Activated T-helper 1 cell treated with anti-CD3 and anti-CD28 coated beads, Interleukin-12 subunit alpha, Interleukin-12 subunit beta, Interleukin-2, Interleukin-4 antibody, amounts not matched to agents 30 ng/mL and 10 ng/mL and 1 ng/mL, durations not matched to agents 14 hours and 24 hours and 36 hours (primary cell): ENCODE results near the gene BBS7. TPM values are rescaled to one million over a fixed set of nuclear protein-coding genes. Genes with fewer than 3 reads are reported as not detected.

ENCODE experiments used
- DNase-seq: peaks from one replicate; pipeline ENCODE4 v3.0.0; 2021; ENCODE audit warnings: low spot score
- H3K27ac Mint-ChIP-seq: one replicate; pipeline ENCODE4 v1.8.0; 2021; ENCODE audit warnings: mild to moderate bottlenecking, mixed read lengths
- H3K27me3 Mint-ChIP-seq: one replicate; pipeline ENCODE4 v1.8.0; 2022; ENCODE audit warnings: mild to moderate bottlenecking, moderate library complexity, mixed read lengths; ENCODE audit not compliant: insufficient read depth
- H3K36me3 Mint-ChIP-seq: one replicate; pipeline ENCODE4 v1.8.0; 2021; ENCODE audit warnings: low read depth, mixed read lengths
- H3K4me1 Mint-ChIP-seq: one replicate; pipeline ENCODE4 v1.8.0; 2021; ENCODE audit warnings: low read depth, mixed read lengths
- H3K4me3 Mint-ChIP-seq: one replicate; pipeline ENCODE4 v1.8.0; 2021; ENCODE audit warnings: mild to moderate bottlenecking, moderate library complexity, mixed read lengths
- H3K9me3 Mint-ChIP-seq: one replicate; pipeline ENCODE4 v1.8.0; 2021; ENCODE audit warnings: mixed read lengths
- intact Hi-C: fragments of 100-400 bp; cut with micrococcal nuclease; formaldehyde crosslinking; loops from one replicate; pipeline ENCODE4 v1.15.1; 2024
- total RNA-seq: library from RNA; stranded (reverse); gene quantifications from 2 replicates; pipeline ENCODE4 v1.2.3, GENCODE V29; 2022

Gene BBS7
- total RNA-seq, 1 donor from 2014 or later = 20.2 TPM

DNA sequence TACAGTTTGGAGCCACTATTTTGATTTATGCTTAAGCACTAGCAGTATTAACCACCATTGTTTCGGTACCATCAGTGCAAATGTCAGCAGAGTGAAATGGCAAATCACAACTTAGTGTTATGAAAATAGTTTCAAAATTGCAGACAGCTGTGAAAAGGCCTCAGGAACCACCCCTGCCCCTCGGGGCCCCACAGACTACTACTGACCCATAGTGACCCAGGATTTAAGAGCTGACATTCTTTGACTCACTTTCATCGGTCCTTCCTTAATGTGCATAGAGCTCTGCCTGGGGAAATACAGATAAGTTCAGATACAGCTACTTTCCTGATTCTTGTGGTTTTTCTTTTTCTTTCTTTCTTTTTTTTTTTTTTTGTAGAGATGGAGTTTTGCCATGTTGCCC is 3.3 kb upstream of the BBS7 start:
- Mint-ChIP-seq H3K4me1 (peaks cover 19% of the 10 kb centered on the region), H3K27me3 (peaks cover 31% of the 10 kb centered on the region), H3K27ac (no peak overlapping the region), H3K9me3 (no peaks in the 10 kb centered on the region), H3K4me3 (no peak overlapping the region), H3K36me3 (no peaks in the 10 kb centered on the region)
- DNase-seq = no peak
- intact Hi-C loops = loop anchor here (5.0 kb wide), 1 partner anchor 176 kb away; the partner anchor contains the start of gene ANXA5

GRCh38 chr4:121863799-121864198 is 6.5 kb downstream of the BBS7 start:
- H3K4me3 Mint-ChIP-seq = no peak overlapping the region
- no peaks in the 10 kb centered on the region for H3K27me3 Mint-ChIP-seq
- H3K36me3 Mint-ChIP-seq = peaks cover 26% of the 10 kb centered on the region
- intact Hi-C loops = no loop called here
- H3K4me1 Mint-ChIP-seq = peaks cover 6% of the 10 kb centered on the region
- no peaks in the 10 kb centered on the region for H3K9me3 Mint-ChIP-seq
- no peak for DNase-seq
- no peak overlapping the region for H3K27ac Mint-ChIP-seq

- H3K4me3 Mint-ChIP-seq = no peak overlapping the region
- peaks cover 18% of the 10 kb centered on the region for H3K36me3 Mint-ChIP-seq
- H3K27me3 Mint-ChIP-seq = no peaks in the 10 kb centered on the region
- H3K4me1 Mint-ChIP-seq = no peaks in the 10 kb centered on the region
- H3K9me3 Mint-ChIP-seq = no peaks in the 10 kb centered on the region
- H3K27ac Mint-ChIP-seq = no peak overlapping the region
- intact Hi-C loops = no loop called here
- no peak for DNase-seq
Measured at GRCh38 chr4:121861426-121861825, 8.8 kb downstream of the BBS7 start.

- DNase-seq = no peak
- Mint-ChIP-seq H3K4me1 (no peaks in the 10 kb centered on the region), H3K9me3 (no peaks in the 10 kb centered on the region), H3K27me3 (no peaks in the 10 kb centered on the region), H3K4me3 (no peak overlapping the region), H3K36me3 (peaks cover 8% of the 10 kb centered on the region), H3K27ac (no peak overlapping the region)
- intact Hi-C loops = no loop called here
Measured at GRCh38 chr4:121860121-121860520, 10.2 kb downstream of the BBS7 start.

DNA sequence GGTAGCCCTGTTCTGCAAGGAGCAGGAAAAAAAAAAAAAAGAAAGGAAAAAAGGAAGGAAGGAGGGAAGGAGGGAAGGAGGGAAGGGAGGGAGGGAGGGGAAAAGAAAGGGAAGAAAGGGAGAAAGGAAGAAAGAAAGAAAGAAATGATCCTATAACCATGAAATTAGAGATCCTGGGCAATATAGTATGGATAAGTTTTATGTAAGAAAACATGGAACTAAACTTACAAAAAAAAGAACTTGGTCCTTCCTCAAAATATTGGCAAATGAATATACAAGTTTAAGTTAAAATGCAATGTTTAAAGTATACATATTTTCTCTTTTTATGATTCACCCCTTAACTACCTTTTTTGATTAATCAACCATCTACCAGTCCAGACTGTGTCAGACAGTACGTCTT is 18.9 kb downstream of the BBS7 start:
- peaks cover 8% of the 10 kb centered on the region for H3K36me3 Mint-ChIP-seq
- DNase-seq = no peak
- H3K4me1 Mint-ChIP-seq = no peaks in the 10 kb centered on the region
- no peak overlapping the region for H3K27ac Mint-ChIP-seq
- intact Hi-C loops = no loop called here
- no peaks in the 10 kb centered on the region for H3K27me3 Mint-ChIP-seq
- H3K4me3 Mint-ChIP-seq = no peak overlapping the region
- H3K9me3 Mint-ChIP-seq = no peaks in the 10 kb centered on the region

DNA sequence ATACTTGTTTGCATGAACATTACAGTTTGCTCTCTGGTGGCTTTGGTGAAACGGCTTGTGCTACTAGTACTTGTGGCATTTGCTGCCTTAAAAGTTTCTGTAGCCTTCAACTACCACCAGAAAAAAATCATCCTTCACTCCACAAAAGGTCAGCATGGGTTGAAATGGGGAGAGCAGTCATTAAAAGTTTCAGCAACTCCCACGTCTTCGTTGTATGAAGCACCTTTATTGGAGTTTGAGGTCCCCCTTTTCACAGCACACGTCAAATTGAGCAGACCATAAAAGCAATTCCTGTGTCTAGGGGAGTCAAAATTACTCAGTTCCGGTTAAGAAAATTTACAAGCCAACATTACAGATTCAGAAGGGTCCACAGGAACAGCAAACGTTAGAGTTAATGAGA is 23.6 kb downstream of the BBS7 start:
- Mint-ChIP-seq H3K9me3 (no peaks in the 10 kb centered on the region), H3K4me1 (no peaks in the 10 kb centered on the region), H3K36me3 (peaks cover 17% of the 10 kb centered on the region), H3K27ac (no peak overlapping the region), H3K4me3 (no peak overlapping the region), H3K27me3 (no peaks in the 10 kb centered on the region)
- intact Hi-C loops = no loop called here
- no peak for DNase-seq

GRCh38 chr4:121842862-121843261 is 27.4 kb downstream of the BBS7 start:
- Mint-ChIP-seq H3K36me3 (peaks cover 28% of the 10 kb centered on the region), H3K27me3 (no peaks in the 10 kb centered on the region), H3K4me1 (no peaks in the 10 kb centered on the region), H3K9me3 (no peaks in the 10 kb centered on the region), H3K4me3 (no peak overlapping the region), H3K27ac (no peak overlapping the region)
- DNase-seq = no peak
- intact Hi-C loops = no loop called here

GRCh38 chr4:121838136-121838535 is 32.1 kb downstream of the BBS7 start:
- intact Hi-C loops = no loop called here
- no peak for DNase-seq
- no peaks in the 10 kb centered on the region for H3K4me1 Mint-ChIP-seq
- no peak overlapping the region for H3K27ac Mint-ChIP-seq
- no peaks in the 10 kb centered on the region for H3K27me3 Mint-ChIP-seq
- peaks cover 22% of the 10 kb centered on the region for H3K36me3 Mint-ChIP-seq
- H3K9me3 Mint-ChIP-seq = no peaks in the 10 kb centered on the region
- H3K4me3 Mint-ChIP-seq = no peak overlapping the region

DNA sequence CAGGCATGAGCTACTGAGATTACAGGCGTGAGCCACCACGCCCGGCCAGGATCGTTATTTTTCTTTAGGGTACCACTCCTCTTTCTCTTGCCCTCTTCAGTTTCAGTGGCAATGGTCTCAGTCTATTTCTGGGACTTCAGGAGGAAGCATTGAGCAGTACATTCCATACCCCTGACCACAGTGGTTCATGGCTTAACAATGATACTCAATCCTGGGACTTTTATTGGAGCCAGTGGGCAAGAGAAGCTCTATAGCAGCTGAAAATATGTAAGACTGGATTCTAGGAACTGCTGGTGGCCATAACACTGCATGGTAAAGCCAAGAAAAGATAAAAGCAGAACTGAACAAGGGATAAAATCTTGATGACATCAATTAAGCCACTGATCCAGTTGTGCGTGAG is 40.8 kb downstream of the BBS7 start:
- intact Hi-C loops = no loop called here
- DNase-seq = no peak
- Mint-ChIP-seq H3K9me3 (no peaks in the 10 kb centered on the region), H3K4me1 (no peaks in the 10 kb centered on the region), H3K27ac (no peak overlapping the region), H3K4me3 (no peak overlapping the region), H3K36me3 (peaks cover 3% of the 10 kb centered on the region), H3K27me3 (no peaks in the 10 kb centered on the region)

GRCh38 chr4:121827853-121828252 is 42.4 kb downstream of the BBS7 start:
- intact Hi-C loops = no loop called here
- Mint-ChIP-seq H3K4me1 (peaks cover 9% of the 10 kb centered on the region), H3K4me3 (no peak overlapping the region), H3K9me3 (no peaks in the 10 kb centered on the region), H3K27me3 (no peaks in the 10 kb centered on the region), H3K27ac (no peak overlapping the region), H3K36me3 (peaks cover 3% of the 10 kb centered on the region)
- DNase-seq = no peak

GRCh38 chr4:121824950-121825349 is 45.3 kb downstream of the BBS7 start:
- DNase-seq = no peak
- intact Hi-C loops = loop anchor here (1.0 to 5.0 kb wide), 5 partner anchors 45 to 1098 kb away; partner anchors contain the start of genes ANXA5, BBS12, BBS7 and NUDT6
- H3K4me3 Mint-ChIP-seq = peak overlapping the region; percentile 47
- H3K36me3 Mint-ChIP-seq = peaks cover 20% of the 10 kb centered on the region
- H3K9me3 Mint-ChIP-seq = no peaks in the 10 kb centered on the region
- H3K4me1 Mint-ChIP-seq = peaks cover 34% of the 10 kb centered on the region
- H3K27ac Mint-ChIP-seq = no peak overlapping the region
- H3K27me3 Mint-ChIP-seq = no peaks in the 10 kb centered on the region

DNA sequence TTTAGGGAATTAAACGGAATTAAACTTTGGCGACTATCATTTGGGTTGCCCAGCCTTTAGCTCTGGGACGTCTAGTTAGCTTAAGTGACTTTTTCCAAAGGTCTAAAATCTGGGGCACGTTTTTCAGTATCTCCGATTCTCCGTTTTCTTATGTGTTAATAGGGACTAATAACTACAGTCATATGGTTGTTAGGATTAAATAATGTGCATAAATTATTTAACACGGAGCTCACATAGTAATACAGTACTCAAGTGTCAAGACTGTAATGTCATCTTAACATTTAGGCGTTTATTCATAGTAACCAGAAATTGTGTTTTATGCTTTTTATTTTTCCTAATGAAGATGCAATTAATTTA is 46.1 kb downstream of the BBS7 start:
- peaks cover 24% of the 10 kb centered on the region for H3K36me3 Mint-ChIP-seq
- intact Hi-C loops = loop anchor here (1.0 to 5.0 kb wide), 5 partner anchors 46 to 1099 kb away; partner anchors contain the start of genes ANXA5, BBS12, BBS7 and NUDT6
- H3K4me1 Mint-ChIP-seq = peaks cover 40% of the 10 kb centered on the region
- peak overlapping the region; percentile 91 for H3K27ac Mint-ChIP-seq
- H3K4me3 Mint-ChIP-seq = peak overlapping the region; percentile 94
- H3K27me3 Mint-ChIP-seq = no peaks in the 10 kb centered on the region
- no peaks in the 10 kb centered on the region for H3K9me3 Mint-ChIP-seq
- DNase-seq = no peak

- intact Hi-C loops = loop anchor here (1.0 to 5.0 kb wide), 6 partner anchors 47 to 1099 kb away; partner anchors contain the start of genes ANXA5, BBS12, BBS7 and BLTP1
- Mint-ChIP-seq H3K36me3 (peaks cover 28% of the 10 kb centered on the region), H3K4me3 (peak within 1 kb of the TSS; percentile 94), H3K4me1 (peaks cover 45% of the 10 kb centered on the region), H3K9me3 (no peaks in the 10 kb centered on the region), H3K27me3 (no peaks in the 10 kb centered on the region), H3K27ac (peak within 1 kb of the TSS; percentile 91)
- DNase-seq = peak; percentile 95
Measured at GRCh38 chr4:121823505-121824170, 46.6 kb downstream of the BBS7 start, which contains the start of gene CCNA2. Gene CCNA2, minus strand, starts transcription at chr4:121823883. Its CDS starts 255 bp downstream, at chr4:121823628.
